Psoas muscle (tissue), 8 donors: ENCODE data around the gene IRX2. TPM values are rescaled to one million over a fixed set of nuclear protein-coding genes. Genes with fewer than 3 reads are reported as not detected.

ENCODE experiments used
- ATAC-seq, 4 donors: fragments of 200-7000 bp; cut with Tn5 transposase; one replicate each; pipeline ENCODE4 v1.9.1; 2020; ENCODE audit warnings: moderate library complexity in 3 of 4, mild to moderate bottlenecking in 2 of 4
- DNase-seq, 2 donors: peaks; one replicate each; pipeline ENCODE4 v3.0.0-alpha.2; 2020
- H3K27ac ChIP-seq: fragments of 200-600 bp; one replicate; pipeline ENCODE4 v1.8.0; 2022
- H3K27me3 ChIP-seq, 3 donors: fragments of 200-600 bp in 1 of 3; one replicate each; pipeline versions ENCODE4 v1.6.1 to v1.8.0; 2013 to 2022; ENCODE audit warnings: low read length in 2 of 3, mild to moderate bottlenecking in 2 of 3, moderate library complexity in 1 of 3; ENCODE audit not compliant: insufficient read depth in 3 of 3
- H3K36me3 ChIP-seq, 2 donors: fragments of 200-600 bp in 1 of 2; one replicate each; pipeline versions ENCODE4 v1.6.1 to v1.8.0; 2013 to 2022; ENCODE audit warnings: low read depth in 1 of 2, mild to moderate bottlenecking in 1 of 2, moderate library complexity in 1 of 2; ENCODE audit not compliant: insufficient read depth in 1 of 2
- H3K4me1 ChIP-seq: fragments of 200-600 bp; one replicate; pipeline ENCODE4 v1.8.0; 2022
- H3K4me3 ChIP-seq: fragments of 200-600 bp; one replicate; pipeline ENCODE4 v1.8.0; 2022; ENCODE audit warnings: mild to moderate bottlenecking
- H3K9me3 ChIP-seq: fragments of 200-600 bp; one replicate; pipeline ENCODE4 v1.8.0; 2022
- WGBS, 3 donors: extraction: QIAGEN DNeasy Blood & Tissue Kit; methylation state at CpG; one replicate each; pipeline versions ENCODE4 v1.1.6 to v1.1.7; 2013; 5-methylcytosine and 5-hydroxymethylcytosine counted together
- intact Hi-C, 2 donors: fragments of 100-400 bp; cut with DNase I; formaldehyde crosslinking; loops; one replicate each; pipeline versions ENCODE4 v1.11.0 to v1.14.2; 2022
- polyA plus RNA-seq, 3 donors: library from polyadenylated mRNA; stranded (reverse); fragments of 200-250 nt; gene quantifications; one replicate each; pipeline ENCODE4 v1.2.3, GENCODE V29; 2013
- total RNA-seq, 4 donors: library from RNA; stranded (reverse); fragmentation: NEBNext Ultra II Directional in 2 of 4; extraction: Animal tissue kit (Norgen Biotek cat#: 25700) in 2 of 4; gene quantifications; one replicate each; pipeline versions ENCODE4 v1.2.1 to v1.2.4, GENCODE V29; 2021 to 2023
- TF ChIP-seq, protein P1 (sequence below): fragments of 200-600 bp; IDR thresholded peaks from one replicate; pipeline ENCODE4 v1.8.0; 2022; ENCODE audit warnings: antibody characterized with exemption
- donor health status: healthy with polysubstance abuse.
- donor health status: DM: no; HTN: no; CAD: no; lungs with moderate emphysema.
- donor health status: Bipolar disorder and iron deficiency.
- donor health status: healthy.
- donor health status: DM: yes; HTN: yes; CAD: no.
- donor health status: DM: no; HTN: no; CAD: no.
- donor health status: DM: no; HTN: no; CAD: no.
- donor health status: DM: yes; HTN: yes; CAD: no.

The IRX2 gene
- total and polyA plus RNA-seq, 7 donors, result 0.03 to 0.17 (median 0.08) TPM; not detected in 3

DNA sequence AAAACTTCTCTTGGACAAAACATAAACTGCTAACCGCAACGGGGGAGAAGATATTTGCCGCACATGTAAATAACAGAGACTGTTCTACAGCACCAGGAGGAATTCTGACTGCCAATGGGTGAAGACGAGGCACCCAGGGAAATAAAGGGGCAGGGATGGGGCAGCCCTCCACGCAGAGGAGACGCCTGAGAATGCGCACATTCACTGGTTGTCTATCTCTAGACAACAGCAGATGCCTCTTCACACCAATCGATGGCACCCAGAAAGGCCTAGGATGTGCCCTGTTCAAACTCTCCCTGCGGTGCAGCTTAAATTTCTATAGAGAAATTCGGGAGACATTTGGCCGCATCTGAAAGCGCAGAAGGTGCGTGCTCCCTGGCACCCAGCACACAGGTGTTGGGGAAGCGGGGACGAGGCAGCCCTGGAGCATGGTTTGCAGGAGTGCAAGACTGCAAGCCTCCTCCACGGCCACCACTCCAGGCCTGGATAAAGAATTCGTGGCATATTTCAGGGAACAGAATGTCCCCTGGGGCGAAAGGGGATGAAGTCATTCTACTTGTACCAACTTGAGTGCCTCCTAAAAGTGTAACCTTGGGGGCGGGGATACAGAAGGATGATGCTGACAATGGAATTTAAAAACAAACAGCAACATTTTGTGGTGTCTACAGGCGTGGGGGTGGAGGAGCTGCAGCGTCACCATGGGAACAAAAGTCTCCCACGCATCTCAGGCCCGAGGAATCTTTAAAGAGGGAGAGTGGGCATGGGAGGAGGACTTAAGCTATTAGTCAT, 6.3 kb upstream of the IRX2 start:
- no peak overlapping the region for H3K27ac ChIP-seq
- no peak for DNase-seq
- H3K4me3 ChIP-seq, result no peak overlapping the region
- WGBS, 3 donors, result 16 to 25% (median 19%) methylated on average over 23 of the region's 23 CpGs
- H3K9me3 ChIP-seq, result no peaks in the 10 kb centered on the region
- H3K4me1 ChIP-seq, result no peaks in the 10 kb centered on the region
- intact Hi-C loops, result no loop called here
- TF ChIP-seq, protein P1, sequence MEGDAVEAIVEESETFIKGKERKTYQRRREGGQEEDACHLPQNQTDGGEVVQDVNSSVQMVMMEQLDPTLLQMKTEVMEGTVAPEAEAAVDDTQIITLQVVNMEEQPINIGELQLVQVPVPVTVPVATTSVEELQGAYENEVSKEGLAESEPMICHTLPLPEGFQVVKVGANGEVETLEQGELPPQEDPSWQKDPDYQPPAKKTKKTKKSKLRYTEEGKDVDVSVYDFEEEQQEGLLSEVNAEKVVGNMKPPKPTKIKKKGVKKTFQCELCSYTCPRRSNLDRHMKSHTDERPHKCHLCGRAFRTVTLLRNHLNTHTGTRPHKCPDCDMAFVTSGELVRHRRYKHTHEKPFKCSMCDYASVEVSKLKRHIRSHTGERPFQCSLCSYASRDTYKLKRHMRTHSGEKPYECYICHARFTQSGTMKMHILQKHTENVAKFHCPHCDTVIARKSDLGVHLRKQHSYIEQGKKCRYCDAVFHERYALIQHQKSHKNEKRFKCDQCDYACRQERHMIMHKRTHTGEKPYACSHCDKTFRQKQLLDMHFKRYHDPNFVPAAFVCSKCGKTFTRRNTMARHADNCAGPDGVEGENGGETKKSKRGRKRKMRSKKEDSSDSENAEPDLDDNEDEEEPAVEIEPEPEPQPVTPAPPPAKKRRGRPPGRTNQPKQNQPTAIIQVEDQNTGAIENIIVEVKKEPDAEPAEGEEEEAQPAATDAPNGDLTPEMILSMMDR, result no peak
- no peaks in the 10 kb centered on the region for H3K36me3 ChIP-seq
- ATAC-seq, result no peak
- peaks cover 0 to 73% (median 40%) of the 10 kb centered on the region in 3 donors for H3K27me3 ChIP-seq

DNA sequence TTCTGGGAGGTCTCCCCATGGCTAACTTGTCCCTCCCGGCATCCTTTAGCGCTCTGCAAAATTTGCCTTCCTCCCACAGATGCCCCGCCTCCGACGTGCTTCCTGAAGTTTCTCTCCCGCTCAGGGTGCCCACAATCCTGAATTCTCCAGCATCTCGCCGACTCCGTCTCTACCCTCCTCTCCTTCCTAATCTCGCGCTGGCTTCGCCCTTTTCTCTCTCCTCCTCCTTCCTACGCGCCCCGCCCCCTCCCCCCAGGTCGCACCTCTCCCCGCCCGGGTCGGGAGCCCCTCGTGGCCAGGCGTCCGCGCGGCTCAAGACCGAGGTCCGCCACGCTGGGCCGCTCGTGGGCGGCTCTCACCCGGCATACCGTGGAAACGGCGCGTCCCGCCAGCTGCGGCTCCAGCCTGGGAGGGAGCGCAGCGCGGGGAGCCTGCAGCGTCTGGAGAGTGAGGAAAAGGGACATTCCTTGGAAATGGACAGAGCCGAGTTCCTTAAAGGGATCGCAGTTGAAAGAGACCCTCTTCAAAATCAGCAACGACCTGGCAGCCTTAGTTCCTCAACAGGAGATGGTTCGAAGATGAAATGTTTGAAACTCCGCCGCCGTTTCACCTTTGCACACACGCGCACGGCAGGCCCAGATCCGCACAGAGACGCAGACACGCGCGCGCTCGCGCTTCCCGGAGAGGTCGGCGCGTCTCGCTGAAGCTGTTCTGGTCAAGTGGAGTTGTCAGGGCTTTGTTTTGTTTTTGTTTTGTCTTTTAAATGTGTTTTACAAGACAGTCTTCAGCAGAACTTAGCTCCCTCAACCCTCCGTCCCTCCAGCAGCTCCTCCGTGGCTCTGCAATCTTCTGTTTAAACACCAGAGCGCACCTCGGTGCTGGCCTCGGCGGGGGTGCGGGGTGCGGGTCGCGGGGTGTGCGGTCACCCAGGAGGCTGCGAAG, 5.0 kb upstream of the IRX2 start:
- TF ChIP-seq, protein P1, result no peak
- DNase-seq (no peak), ATAC-seq (no peak)
- Histone ChIP-seq H3K4me3 (peak overlapping the region; percentile 39), H3K36me3 (no peaks in the 10 kb centered on the region), H3K27ac (no peak overlapping the region), H3K4me1 (no peaks in the 10 kb centered on the region), H3K9me3 (no peaks in the 10 kb centered on the region), H3K27me3 (peaks cover 0 to 81% (median 44%) of the 10 kb centered on the region in 3 donors)
- intact Hi-C loops, result no loop called here
- 1 to 2% (median 2%) methylated on average over 75 to 76 of the region's 76 CpGs for WGBS, 3 donors

DNA sequence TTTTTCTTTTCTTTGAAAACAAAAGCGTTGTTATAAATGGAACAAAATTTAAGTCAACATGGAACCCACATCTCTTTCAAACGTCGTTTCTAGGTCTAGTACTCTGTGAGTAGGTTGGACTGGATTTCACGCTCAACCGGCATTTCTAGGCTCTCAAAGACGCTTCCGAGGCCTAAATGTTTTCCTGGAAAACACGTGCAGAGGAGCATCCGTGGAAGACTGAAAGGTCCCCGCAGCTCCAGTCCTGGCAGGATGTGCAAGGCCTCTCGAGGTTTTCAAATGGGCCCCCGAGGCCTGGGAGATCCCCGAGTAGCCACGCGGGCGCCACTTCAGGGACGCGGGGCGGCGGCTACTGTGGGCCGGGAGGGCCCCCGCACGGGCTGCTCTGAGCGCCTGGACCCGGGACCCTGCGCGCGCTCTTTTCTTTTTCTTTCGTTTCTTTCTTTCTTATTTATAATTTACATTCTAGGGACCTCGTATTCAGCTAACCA, 4.2 kb upstream of the IRX2 start:
- Histone ChIP-seq H3K27me3 (peaks cover 0 to 86% (median 44%) of the 10 kb centered on the region in 3 donors), H3K9me3 (no peaks in the 10 kb centered on the region), H3K4me1 (no peaks in the 10 kb centered on the region), H3K36me3 (no peaks in the 10 kb centered on the region), H3K4me3 (peak overlapping the region; percentile 39), H3K27ac (no peak overlapping the region)
- TF ChIP-seq, protein P1, result no peak
- DNase-seq (no peak), ATAC-seq (no peak)
- WGBS, 3 donors, result 3 to 4% (median 3%) methylated on average over 30 of the region's 30 CpGs
- intact Hi-C loops, result no loop called here

DNA sequence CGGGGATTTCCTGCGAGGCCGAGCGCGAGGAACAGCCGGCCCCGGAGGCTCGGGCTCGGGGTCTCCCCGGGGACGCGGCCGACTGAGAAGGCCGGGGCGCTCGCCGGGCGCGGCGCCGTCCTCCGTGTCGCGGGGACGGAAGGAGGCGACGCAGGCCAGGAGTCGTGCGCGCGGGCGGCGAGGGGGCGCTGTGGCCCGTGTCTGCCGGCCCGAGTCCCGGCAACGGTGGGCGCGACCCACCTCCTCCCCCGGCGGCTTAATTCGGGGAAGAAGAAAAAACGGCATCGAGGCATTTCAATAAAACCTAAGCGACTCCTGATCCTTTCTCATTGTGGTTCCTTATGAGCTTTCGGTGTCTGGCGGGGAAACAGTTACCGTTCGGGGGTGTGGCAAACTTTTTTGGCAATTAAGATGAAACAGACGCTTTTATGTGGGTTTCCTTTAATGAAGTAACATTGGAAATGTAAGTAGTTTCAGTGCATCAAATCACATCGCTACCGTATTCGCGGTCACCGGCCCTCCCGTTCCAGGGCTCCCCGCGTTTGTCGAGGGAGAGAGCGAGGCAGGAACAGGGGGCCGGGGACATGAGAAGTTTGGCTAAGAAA, 3.7 kb upstream of the IRX2 start:
- Histone ChIP-seq H3K9me3 (no peaks in the 10 kb centered on the region), H3K4me3 (no peak overlapping the region), H3K4me1 (no peaks in the 10 kb centered on the region), H3K27ac (no peak overlapping the region), H3K36me3 (no peaks in the 10 kb centered on the region), H3K27me3 (peaks cover 5 to 92% (median 49%) of the 10 kb centered on the region in 3 donors)
- intact Hi-C loops, result no loop called here
- DNase-seq (no peak), ATAC-seq (no peak)
- TF ChIP-seq, protein P1, result no peak
- WGBS, 3 donors, result 5 to 7% (median 5%) methylated on average over 63 of the region's 63 CpGs
